Testis (tissue), 3 donors: Measurements from ENCODE around the gene CD300E. TPM values are rescaled to one million over a fixed set of nuclear protein-coding genes. Genes with fewer than 3 reads are reported as not detected.

Experiments used
- DNase-seq: peaks from one replicate; pipeline ENCODE4 v3.0.0-alpha.2; 2019
- H3K27ac ChIP-seq, 2 donors: fragments of 200-600 bp; sonication (generic); one replicate each; pipeline ENCODE4 v1.5.1; 2019
- H3K27me3 ChIP-seq: fragments of 200-600 bp; sonication (generic); one replicate; pipeline ENCODE4 v1.5.1; 2019
- H3K36me3 ChIP-seq: fragments of 200-600 bp; sonication (generic); one replicate; pipeline ENCODE4 v1.5.1; 2017; ENCODE audit warnings: low read depth; ENCODE audit errors: missing control alignments
- H3K4me1 ChIP-seq: fragments of 200-600 bp; sonication (generic); one replicate; pipeline ENCODE4 v1.5.1; 2019
- H3K4me3 ChIP-seq, 2 donors: fragments of 200-600 bp; sonication (generic); one replicate each; pipeline ENCODE4 v1.5.1; 2017 to 2019
- H3K9me3 ChIP-seq: fragments of 200-600 bp; sonication (generic); one replicate; pipeline ENCODE4 v1.5.1; 2017
- CTCF ChIP-seq, 3 experiments: fragments of 450-650 bp in 2 of 3; fragments of 200-600 bp in 1 of 3; sonication (generic) in 1 of 3; IDR thresholded peaks; one replicate each; pipeline ENCODE4 v1.5.1; 2016 to 2019; ENCODE audit warnings: antibody characterized with exemption in 3 of 3, mild to moderate bottlenecking in 2 of 3, moderate library complexity in 1 of 3
- POLR2A ChIP-seq: fragments of 450-650 bp; IDR thresholded peaks from one replicate; pipeline ENCODE4 v1.6.1; 2017; ENCODE audit warnings: antibody characterized with exemption, mild to moderate bottlenecking, moderate library complexity
- WGBS, 2 donors: methylation state at CpG; one replicate each; pipeline ENCODE4 v1.1.5; 2018; 5-methylcytosine and 5-hydroxymethylcytosine counted together
- intact Hi-C: fragments of 100-400 bp; cut with DNase I; formaldehyde crosslinking; loops from one replicate; pipeline ENCODE4 v1.15.1; 2023; ENCODE audit warnings: low total_unique reads
- polyA plus RNA-seq: library from polyadenylated mRNA; stranded (reverse); fragments of 350-450 nt; fragmentation: Illumina TruSeq; extraction: RNeasy Lipid Tissue Mini Kit (QIAGEN cat#74804); gene quantifications from one replicate; pipeline ENCODE4 v1.2.3, GENCODE V29; 2014; ENCODE audit warnings: low read depth, low replicate concordance; ENCODE audit not compliant: insufficient read depth
- total RNA-seq, 2 donors: library from RNA; depleted of rRNA; stranded (reverse); fragments of >200 nt; gene quantifications; one replicate each; pipeline ENCODE4 v1.2.3, GENCODE V29; 2016

Gene CD300E
- total and polyA plus RNA-seq, 3 donors from 2014 or later, result 0.31 to 0.45 TPM; not detected in 1

- Histone ChIP-seq H3K27me3 (no peaks in the 10 kb centered on the region), H3K4me1 (no peaks in the 10 kb centered on the region), H3K27ac (no peak overlapping the region), H3K4me3 (no peak overlapping the region), H3K9me3 (no peaks in the 10 kb centered on the region), H3K36me3 (no peaks in the 10 kb centered on the region)
- DNase-seq, result no peak
- no peak for TF ChIP-seq POLR2A
- no peak for TF ChIP-seq CTCF (IDR thresholded peaks at IDR 0.05)
- intact Hi-C loops, result no loop called here
- WGBS, 2 donors, result 60 to 66% methylated on average over 4 of the region's 4 CpGs
Measured at GRCh38 chr17:74642556-74642955, 19.0 kb upstream of the CD300E start.

- Histone ChIP-seq H3K4me1 (no peaks in the 10 kb centered on the region), H3K9me3 (no peaks in the 10 kb centered on the region), H3K27me3 (no peaks in the 10 kb centered on the region), H3K4me3 (no peak overlapping the region), H3K36me3 (no peaks in the 10 kb centered on the region), H3K27ac (no peak overlapping the region)
- 92 to 93% methylated on average over 2 of the region's 2 CpGs for WGBS, 2 donors
- TF ChIP-seq POLR2A, result no peak
- no peak for TF ChIP-seq CTCF (IDR thresholded peaks at IDR 0.05)
- intact Hi-C loops, result no loop called here
- no peak for DNase-seq
Measured at GRCh38 chr17:74641958-74642298, 18.4 kb upstream of the CD300E start.

- no peaks in the 10 kb centered on the region for H3K9me3 ChIP-seq
- H3K27me3 ChIP-seq, result no peaks in the 10 kb centered on the region
- TF ChIP-seq CTCF (IDR thresholded peaks at IDR 0.05), result no peak
- no peak overlapping the region for H3K4me3 ChIP-seq
- intact Hi-C loops, result no loop called here
- WGBS, 2 donors, result 79 to 81% methylated on average over 6 of the region's 6 CpGs
- DNase-seq, result no peak
- H3K27ac ChIP-seq, result no peak overlapping the region
- no peaks in the 10 kb centered on the region for H3K4me1 ChIP-seq
- H3K36me3 ChIP-seq, result no peaks in the 10 kb centered on the region
Measured at GRCh38 chr17:74641224-74641957, 17.9 kb upstream of the CD300E start.

GRCh38 chr17:74639704-74640151 is 16.2 kb upstream of the CD300E start:
- Histone ChIP-seq H3K27ac (no peak overlapping the region), H3K9me3 (no peaks in the 10 kb centered on the region), H3K4me1 (no peaks in the 10 kb centered on the region), H3K4me3 (no peak overlapping the region), H3K36me3 (no peaks in the 10 kb centered on the region), H3K27me3 (no peaks in the 10 kb centered on the region)
- WGBS, 2 donors, result 81 to 84% methylated on average over 10 of the region's 10 CpGs
- intact Hi-C loops, result no loop called here
- no peak for DNase-seq
- TF ChIP-seq CTCF (IDR thresholded peaks at IDR 0.05) (no peak), POLR2A (no peak)

GRCh38 chr17:74637926-74638325 is 14.4 kb upstream of the CD300E start:
- DNase-seq, result no peak
- Histone ChIP-seq H3K36me3 (no peaks in the 10 kb centered on the region), H3K27me3 (no peaks in the 10 kb centered on the region), H3K9me3 (no peaks in the 10 kb centered on the region), H3K4me3 (no peak overlapping the region), H3K27ac (no peak overlapping the region), H3K4me1 (no peaks in the 10 kb centered on the region)
- intact Hi-C loops, result no loop called here
- TF ChIP-seq POLR2A (no peak), CTCF (IDR thresholded peaks at IDR 0.05) (no peak)
- 35 to 39% methylated on average over 2 of the region's 2 CpGs for WGBS, 2 donors
